B cell (primary cell): ENCODE results near the gene PPM1G.

Experiments
- CTCF ChIP-seq: fragments of 200-600 bp; IDR thresholded peaks from one replicate; pipeline ENCODE4 v1.8.0; 2022; ENCODE audit warnings: antibody characterized with exemption, mild to moderate bottlenecking
- EZH2 ChIP-seq: IDR thresholded peaks from 2 replicates; pipeline ENCODE4 v1.6.1; 2012; ENCODE audit warnings: borderline replicate concordance, low read depth, mild to moderate bottlenecking, moderate library complexity, low read length; ENCODE audit not compliant: insufficient read depth, poor library complexity, severe bottlenecking

DNA sequence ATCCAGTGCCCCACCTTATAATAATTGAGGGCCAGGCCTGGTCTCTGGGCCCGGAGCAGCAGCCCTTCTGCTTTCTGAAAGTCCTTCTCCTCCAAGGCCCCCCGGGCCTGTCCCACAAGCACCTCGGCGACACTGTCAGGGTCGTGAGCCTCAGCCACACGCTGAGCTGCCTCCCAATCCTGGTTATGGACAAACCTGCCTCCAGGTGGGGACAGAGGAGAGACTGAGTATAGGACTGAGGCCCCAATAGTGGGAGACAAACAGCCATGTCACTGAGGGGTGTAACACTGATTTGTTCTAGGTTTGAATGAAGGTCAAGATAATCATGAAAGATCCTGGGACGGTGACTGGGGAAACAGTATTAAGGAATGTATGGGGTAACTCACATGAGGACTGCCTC lies 44.6 kb upstream of the PPM1G start:
- no peak for TF ChIP-seq EZH2
- TF ChIP-seq CTCF = no peak
